ENCODE measurements around the gene FOXF1.

FOXF1 gene

DNA sequence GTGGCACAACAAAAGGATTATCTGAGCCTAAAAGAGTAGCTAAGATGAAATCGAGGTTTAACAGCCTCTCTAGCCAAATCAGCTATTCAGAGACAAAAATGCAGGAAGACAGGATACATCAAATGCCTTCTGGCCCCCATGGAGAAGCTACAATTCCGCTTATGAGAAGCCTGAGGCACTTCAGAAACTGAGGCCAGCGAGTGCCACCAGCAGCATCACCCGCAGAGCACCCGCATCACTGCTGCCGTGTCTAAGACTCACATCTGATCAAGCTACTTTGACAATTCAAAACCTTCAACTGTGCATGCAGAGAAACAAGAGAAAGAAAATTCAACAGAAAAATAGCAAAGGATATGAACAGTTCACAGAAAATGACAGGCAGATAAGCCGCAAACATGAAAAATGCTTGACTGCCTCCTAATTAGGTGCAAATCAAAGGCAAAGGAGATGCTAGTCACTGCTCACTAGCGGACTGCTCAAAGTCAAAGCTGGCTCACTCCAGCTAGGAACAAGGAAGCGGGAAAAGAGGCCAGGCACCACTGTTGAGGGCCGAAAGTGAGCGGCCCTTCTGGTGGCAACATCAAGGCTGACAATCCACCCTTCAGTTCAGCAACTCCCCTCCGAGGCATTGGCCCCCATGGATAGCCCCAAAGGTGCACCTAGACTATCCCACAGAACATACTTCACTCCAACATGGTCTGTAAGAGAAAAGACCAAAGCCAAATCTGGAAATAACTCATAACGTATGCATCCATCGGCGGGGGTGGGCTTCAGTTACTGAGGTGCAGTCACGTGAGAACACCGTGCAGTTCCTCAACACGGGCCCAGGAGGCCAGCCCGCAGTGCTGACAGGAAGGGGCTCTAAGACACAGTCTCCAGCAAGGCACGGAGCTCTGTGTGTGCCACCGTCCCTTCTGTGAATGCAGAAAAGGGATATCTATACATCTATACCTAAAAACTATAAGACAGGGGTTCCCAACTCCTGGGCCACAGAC lies 32.7 kb downstream of the FOXF1 start:
- no peak overlapping the region for H3K4me3 ChIP-seq (ENCODE audit: low read length)
- DNase-seq (ENCODE audit: low read depth): no peak
- TF ChIP-seq, protein P1, sequence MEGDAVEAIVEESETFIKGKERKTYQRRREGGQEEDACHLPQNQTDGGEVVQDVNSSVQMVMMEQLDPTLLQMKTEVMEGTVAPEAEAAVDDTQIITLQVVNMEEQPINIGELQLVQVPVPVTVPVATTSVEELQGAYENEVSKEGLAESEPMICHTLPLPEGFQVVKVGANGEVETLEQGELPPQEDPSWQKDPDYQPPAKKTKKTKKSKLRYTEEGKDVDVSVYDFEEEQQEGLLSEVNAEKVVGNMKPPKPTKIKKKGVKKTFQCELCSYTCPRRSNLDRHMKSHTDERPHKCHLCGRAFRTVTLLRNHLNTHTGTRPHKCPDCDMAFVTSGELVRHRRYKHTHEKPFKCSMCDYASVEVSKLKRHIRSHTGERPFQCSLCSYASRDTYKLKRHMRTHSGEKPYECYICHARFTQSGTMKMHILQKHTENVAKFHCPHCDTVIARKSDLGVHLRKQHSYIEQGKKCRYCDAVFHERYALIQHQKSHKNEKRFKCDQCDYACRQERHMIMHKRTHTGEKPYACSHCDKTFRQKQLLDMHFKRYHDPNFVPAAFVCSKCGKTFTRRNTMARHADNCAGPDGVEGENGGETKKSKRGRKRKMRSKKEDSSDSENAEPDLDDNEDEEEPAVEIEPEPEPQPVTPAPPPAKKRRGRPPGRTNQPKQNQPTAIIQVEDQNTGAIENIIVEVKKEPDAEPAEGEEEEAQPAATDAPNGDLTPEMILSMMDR (IDR thresholded peaks at IDR 0.05; ENCODE audit: insufficient read depth, low read depth, low read length, missing control alignments): no peak

DNA sequence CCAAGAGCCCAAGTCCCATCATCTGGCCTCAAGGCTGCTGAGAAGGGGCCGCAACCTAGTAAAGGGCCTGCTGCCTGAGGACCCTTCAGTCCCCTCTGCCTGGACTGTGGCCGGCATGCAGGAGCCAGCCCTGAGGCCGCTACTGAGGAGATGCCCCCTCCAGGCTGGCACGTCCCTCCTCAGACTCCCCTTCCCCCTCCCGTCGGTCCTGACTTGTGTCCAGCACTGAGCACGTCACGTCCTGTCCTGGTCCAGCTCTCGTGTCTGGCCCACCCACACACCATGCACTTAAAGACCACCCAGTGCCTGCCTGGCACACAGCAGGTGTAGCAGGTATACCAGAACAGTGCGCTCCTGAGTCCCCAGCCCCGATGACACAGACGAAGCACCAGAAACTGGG lies 35.2 kb downstream of the FOXF1 start:
- no peak for DNase-seq (ENCODE audit: low read depth)
- H3K4me3 ChIP-seq (ENCODE audit: low read length): no peak overlapping the region
- TF ChIP-seq, protein P1 (IDR thresholded peaks at IDR 0.05; ENCODE audit: insufficient read depth, low read depth, low read length, missing control alignments): no peak

DNA sequence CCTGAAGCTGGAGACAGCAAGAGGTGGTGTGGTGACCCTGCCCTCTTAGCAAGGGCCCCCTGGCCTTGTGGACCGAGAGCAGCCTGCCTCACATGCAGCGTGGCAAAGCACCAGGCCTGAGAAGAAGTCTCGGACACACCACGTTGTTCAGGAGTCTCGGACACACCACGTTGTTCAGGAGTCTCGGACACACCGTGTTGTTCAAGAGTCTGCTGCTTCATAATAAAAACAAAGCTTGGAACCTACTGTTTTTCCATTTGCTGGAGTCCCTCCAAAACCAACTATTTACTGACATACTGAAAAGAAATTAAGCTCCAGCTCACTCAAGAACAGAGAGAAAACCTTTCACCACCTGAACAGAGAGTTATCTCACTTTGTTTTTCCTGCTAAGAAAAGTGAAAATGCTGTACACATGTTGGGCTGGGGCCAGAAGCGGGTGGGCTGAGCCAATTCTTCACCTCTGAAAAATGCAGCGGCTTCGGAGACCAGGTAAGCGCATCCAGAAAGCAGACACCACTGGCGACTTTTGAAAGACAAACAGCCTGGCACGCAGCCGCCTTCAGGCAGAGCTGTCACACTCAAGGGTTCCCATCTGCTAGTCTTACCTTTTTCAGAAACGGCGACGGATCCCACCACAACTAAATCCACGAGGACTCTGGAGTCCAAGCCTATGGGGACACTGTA lies 35.8 kb downstream of the FOXF1 start:
- TF ChIP-seq, protein P1 (IDR thresholded peaks at IDR 0.05; ENCODE audit: insufficient read depth, low read depth, low read length, missing control alignments): no peak
- no peak for DNase-seq (ENCODE audit: low read depth)
- H3K4me3 ChIP-seq (ENCODE audit: low read length): no peak overlapping the region

DNA sequence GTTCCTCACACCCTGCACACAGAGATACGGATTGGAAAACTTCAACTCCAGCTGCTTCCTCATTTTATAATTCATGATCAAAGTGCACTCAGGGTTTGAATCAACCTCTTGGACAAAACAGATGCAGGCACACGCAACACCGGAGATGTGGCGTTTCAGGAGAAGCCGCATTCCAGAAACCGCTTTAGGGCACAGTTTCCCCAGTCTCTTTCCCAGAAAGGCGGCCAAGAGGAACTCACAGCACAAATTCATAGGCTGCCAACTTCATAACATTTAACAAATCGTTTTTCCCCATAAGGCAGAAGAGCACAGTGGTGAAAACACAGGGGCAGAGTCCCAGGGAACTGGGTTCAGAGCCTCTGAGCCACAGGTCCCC lies 36.3 kb downstream of the FOXF1 start:
- no peak overlapping the region for H3K4me3 ChIP-seq (ENCODE audit: low read length)
- TF ChIP-seq, protein P1 (IDR thresholded peaks at IDR 0.05; ENCODE audit: insufficient read depth, low read depth, low read length, missing control alignments): no peak
- no peak for DNase-seq (ENCODE audit: low read depth)

DNA sequence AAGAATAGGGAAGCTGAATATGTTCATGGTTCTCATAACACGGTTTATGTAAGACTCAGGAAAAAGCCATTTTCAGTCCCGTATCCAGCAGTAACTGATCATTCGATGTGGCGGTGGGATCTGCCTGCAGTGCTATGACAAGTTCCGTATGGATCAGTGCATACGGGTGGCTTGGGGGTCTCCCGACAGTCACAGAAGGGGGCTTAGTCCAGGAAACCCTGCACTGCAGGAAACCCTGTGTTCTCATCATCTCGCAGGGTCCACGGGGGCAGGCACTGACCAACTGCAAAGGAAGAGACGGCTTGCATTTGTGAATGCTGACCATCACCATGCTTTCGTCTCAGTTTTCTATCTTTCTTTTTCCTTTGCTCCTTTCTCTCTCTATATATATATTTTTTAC lies 37.0 kb downstream of the FOXF1 start:
- TF ChIP-seq, protein P1 (IDR thresholded peaks at IDR 0.05; ENCODE audit: insufficient read depth, low read depth, low read length, missing control alignments): no peak
- H3K4me3 ChIP-seq (ENCODE audit: low read length): no peak overlapping the region
- DNase-seq (ENCODE audit: low read depth): no peak

DNA sequence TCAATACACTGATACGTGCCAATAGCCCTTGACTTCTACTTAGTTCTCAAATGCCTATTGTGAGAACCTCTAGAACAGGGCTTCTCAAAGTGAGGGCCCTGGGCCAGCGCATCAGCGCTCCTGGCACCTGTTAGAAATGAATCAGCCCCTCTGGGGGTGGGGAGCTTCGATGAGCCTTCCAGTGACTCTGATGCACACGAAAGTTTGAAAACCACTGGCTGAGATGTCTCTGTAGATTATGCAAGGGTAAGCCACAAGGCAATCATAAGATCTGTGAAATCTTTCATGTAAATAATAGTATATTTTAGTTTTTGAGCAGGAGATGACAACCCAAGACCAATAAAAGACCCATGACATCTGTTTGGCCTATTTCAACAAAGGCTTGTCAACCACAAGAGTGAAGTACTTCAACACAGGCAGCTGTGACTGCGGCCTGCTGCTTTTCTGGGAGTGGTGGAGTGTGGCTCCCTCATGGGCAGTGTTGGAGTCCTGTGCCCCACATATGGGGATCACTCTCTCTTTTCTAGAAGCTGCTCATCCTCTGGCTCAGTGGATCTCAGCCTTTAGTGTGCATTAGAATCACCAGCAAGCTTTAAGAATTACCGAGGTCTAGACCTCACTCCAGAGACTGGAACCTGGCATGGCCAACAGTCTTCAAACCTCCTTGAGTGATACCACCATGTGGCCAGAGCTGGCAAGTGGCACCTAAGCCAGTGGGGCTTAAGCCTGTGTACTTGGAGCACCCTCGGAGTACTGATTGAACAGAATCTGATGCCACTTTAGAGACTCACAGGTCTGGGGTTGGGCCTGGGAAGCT lies 39.0 kb downstream of the FOXF1 start:
- no peak overlapping the region for H3K4me3 ChIP-seq (ENCODE audit: low read length)
- no peak for DNase-seq (ENCODE audit: low read depth)
- TF ChIP-seq, protein P1 (IDR thresholded peaks at IDR 0.05; ENCODE audit: insufficient read depth, low read depth, low read length, missing control alignments): no peak
